WTC11 (cell line): Measurements from ENCODE around the gene VPS39. TPM values are rescaled to one million over a fixed set of nuclear protein-coding genes. Genes with fewer than 3 reads are reported as not detected.

Experiments used
- ATAC-seq: fragments of 200-7000 bp; cut with Tn5 transposase; 2 replicates; pipeline ENCODE4 v1.10.0; 2021; ENCODE audit warnings: mild to moderate bottlenecking, moderate library complexity
- CTCF ChIA-PET: fragments of 300-600 bp; sonication (Branson Sonifier 250); formaldehyde crosslinking; loops from one replicate; lab custom pipeline; 2021; ENCODE audit warnings: antibody characterized with exemption; lab: Charles Lee
- POLR2A ChIA-PET: fragments of 350-600 bp; sonication (Branson Sonifier 250); formaldehyde crosslinking; loops from one replicate; lab custom pipeline; 2021; ENCODE audit warnings: antibody characterized with exemption; lab: Charles Lee
- DNase-seq: peaks from one replicate; pipeline ENCODE4 v3.0.0; 2021; ENCODE audit warnings: low spot score
- H3K27ac Mint-ChIP-seq: 2 replicates; pipeline ENCODE4 v1.8.0; 2021; ENCODE audit warnings: mixed read lengths
- H3K27me3 Mint-ChIP-seq: 2 replicates; pipeline ENCODE4 v1.8.0; 2021; ENCODE audit warnings: low read depth, mild to moderate bottlenecking, moderate library complexity, mixed read lengths
- H3K36me3 Mint-ChIP-seq: 2 replicates; pipeline ENCODE4 v1.8.0; 2021; ENCODE audit warnings: mixed read lengths
- H3K4me1 Mint-ChIP-seq: 2 replicates; pipeline ENCODE4 v1.8.0; 2022; ENCODE audit warnings: mixed read lengths
- H3K4me3 Mint-ChIP-seq: 2 replicates; pipeline ENCODE4 v1.8.0; 2021; ENCODE audit warnings: mild to moderate bottlenecking, moderate library complexity, mixed read lengths
- H3K9me3 Mint-ChIP-seq: 2 replicates; pipeline ENCODE4 v1.8.0; 2021; ENCODE audit warnings: mixed read lengths
- ATF6 ChIP-seq: sonication (generic); formaldehyde crosslinking; IDR thresholded peaks from 2 replicates; pipeline ENCODE4 v1.8.1; 2023; ENCODE audit warnings: mild to moderate bottlenecking, missing genetic modification reagents
- CREM ChIP-seq: sonication (generic); formaldehyde crosslinking; IDR thresholded peaks from 2 replicates; pipeline ENCODE4 v1.8.1; 2022; ENCODE audit warnings: mild to moderate bottlenecking, missing genetic modification reagents, moderate library complexity
- FOXJ3 ChIP-seq: sonication (generic); formaldehyde crosslinking; IDR thresholded peaks from 2 replicates; pipeline ENCODE4 v1.9.0; 2021; ENCODE audit warnings: missing genetic modification reagents, mild to moderate bottlenecking, borderline replicate concordance
- FOXP1 ChIP-seq: sonication (generic); formaldehyde crosslinking; IDR thresholded peaks from 2 replicates; pipeline ENCODE4 v1.8.0; 2022; ENCODE audit warnings: missing genetic modification reagents, mild to moderate bottlenecking, moderate library complexity, borderline replicate concordance
- HMGA2 ChIP-seq: fragments of 250-450 bp; sonication (Bioruptor Pico); IDR thresholded peaks from 2 replicates; pipeline ENCODE4 v1.4.0; 2021; ENCODE audit warnings: mild to moderate bottlenecking, moderate library complexity
- IRF2 ChIP-seq: sonication (generic); formaldehyde crosslinking; IDR thresholded peaks from 2 replicates; pipeline ENCODE4 v1.8.0; 2022; ENCODE audit warnings: low read depth, missing genetic modification reagents, borderline replicate concordance
- JUN ChIP-seq: sonication (generic); formaldehyde crosslinking; IDR thresholded peaks from 2 replicates; pipeline ENCODE4 v1.8.0; 2023; ENCODE audit warnings: mild to moderate bottlenecking, missing genetic modification reagents
- MXD4 ChIP-seq: fragments of 250-450 bp; sonication (Bioruptor Pico); IDR thresholded peaks from 2 replicates; pipeline ENCODE4 v1.8.0; 2021; ENCODE audit warnings: mild to moderate bottlenecking, moderate library complexity, borderline replicate concordance
- NFATC4 ChIP-seq: fragments of 250-450 bp; sonication (Bioruptor Pico); IDR thresholded peaks from 2 replicates; pipeline ENCODE4 v1.9.0; 2021; ENCODE audit warnings: mild to moderate bottlenecking
- NR1H2 ChIP-seq: sonication (generic); formaldehyde crosslinking; IDR thresholded peaks from 2 replicates; pipeline ENCODE4 v1.9.0; 2021; ENCODE audit warnings: mild to moderate bottlenecking, moderate library complexity, missing genetic modification reagents
- SOX15 ChIP-seq: fragments of 250-450 bp; sonication (Bioruptor Pico); IDR thresholded peaks from 2 replicates; pipeline ENCODE4 v1.9.0; 2021; ENCODE audit warnings: mild to moderate bottlenecking
- ZBTB43 ChIP-seq: sonication (generic); formaldehyde crosslinking; IDR thresholded peaks from 2 replicates; pipeline ENCODE4 v1.8.1; 2023; ENCODE audit warnings: mild to moderate bottlenecking, missing genetic modification reagents
- ZNF232 ChIP-seq: sonication (generic); formaldehyde crosslinking; IDR thresholded peaks from 2 replicates; pipeline ENCODE4 v1.8.0; 2022; ENCODE audit warnings: mild to moderate bottlenecking, missing genetic modification reagents
- ZNF281 ChIP-seq: sonication (generic); formaldehyde crosslinking; IDR thresholded peaks from 2 replicates; pipeline ENCODE4 v1.8.0; 2023; ENCODE audit warnings: mild to moderate bottlenecking, missing genetic modification reagents
- ZNF423 ChIP-seq: fragments of 250-450 bp; sonication (Bioruptor Pico); IDR thresholded peaks from 2 replicates; pipeline ENCODE4 v2.1.2; 2022; ENCODE audit warnings: mild to moderate bottlenecking, moderate library complexity
- total RNA-seq: library from RNA; stranded (reverse); gene quantifications from 3 replicates; pipeline ENCODE4 v1.2.3, GENCODE V29; 2021
- TF ChIP-seq, protein P1 (sequence below): sonication (generic); formaldehyde crosslinking; IDR thresholded peaks from 2 replicates; pipeline ENCODE4 v1.8.0; 2022; ENCODE audit warnings: mild to moderate bottlenecking, missing genetic modification reagents
- TF ChIP-seq, protein P2 (sequence below): sonication (generic); formaldehyde crosslinking; IDR thresholded peaks from 2 replicates; pipeline ENCODE4 v1.8.1; 2023; ENCODE audit warnings: mild to moderate bottlenecking, moderate library complexity, missing genetic modification reagents
- TF ChIP-seq, protein P3 (sequence below): sonication (generic); formaldehyde crosslinking; IDR thresholded peaks from 2 replicates; pipeline ENCODE4 v1.8.1; 2023; ENCODE audit warnings: mild to moderate bottlenecking, missing genetic modification reagents, moderate library complexity
- TF ChIP-seq, protein P4 (sequence below): sonication (generic); formaldehyde crosslinking; conservative IDR thresholded peaks from 2 replicates; pipeline ENCODE4 v1.8.1; 2022; ENCODE audit warnings: mild to moderate bottlenecking, missing genetic modification reagents

VPS39 gene
- total RNA-seq, 1 experiment from 2014 or later = 44.5 TPM

GRCh38 chr15:42155546-42156242 is 52.4 kb downstream of the VPS39 start:
- ATAC-seq = no peak
- Mint-ChIP-seq H3K9me3 (no peaks in the 10 kb centered on the region), H3K4me1 (peaks cover 7% of the 10 kb centered on the region), H3K27me3 (no peaks in the 10 kb centered on the region)
- DNase-seq = no peak
- POLR2A ChIA-PET = no interaction called here
- TF ChIP-seq, protein P1, sequence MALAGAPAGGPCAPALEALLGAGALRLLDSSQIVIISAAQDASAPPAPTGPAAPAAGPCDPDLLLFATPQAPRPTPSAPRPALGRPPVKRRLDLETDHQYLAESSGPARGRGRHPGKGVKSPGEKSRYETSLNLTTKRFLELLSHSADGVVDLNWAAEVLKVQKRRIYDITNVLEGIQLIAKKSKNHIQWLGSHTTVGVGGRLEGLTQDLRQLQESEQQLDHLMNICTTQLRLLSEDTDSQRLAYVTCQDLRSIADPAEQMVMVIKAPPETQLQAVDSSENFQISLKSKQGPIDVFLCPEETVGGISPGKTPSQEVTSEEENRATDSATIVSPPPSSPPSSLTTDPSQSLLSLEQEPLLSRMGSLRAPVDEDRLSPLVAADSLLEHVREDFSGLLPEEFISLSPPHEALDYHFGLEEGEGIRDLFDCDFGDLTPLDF = no peak
- TF ChIP-seq CREM (no peak), MXD4 (no peak), JUN (CRISPR knock-in tag) (no peak)
- TF ChIP-seq, protein P2, sequence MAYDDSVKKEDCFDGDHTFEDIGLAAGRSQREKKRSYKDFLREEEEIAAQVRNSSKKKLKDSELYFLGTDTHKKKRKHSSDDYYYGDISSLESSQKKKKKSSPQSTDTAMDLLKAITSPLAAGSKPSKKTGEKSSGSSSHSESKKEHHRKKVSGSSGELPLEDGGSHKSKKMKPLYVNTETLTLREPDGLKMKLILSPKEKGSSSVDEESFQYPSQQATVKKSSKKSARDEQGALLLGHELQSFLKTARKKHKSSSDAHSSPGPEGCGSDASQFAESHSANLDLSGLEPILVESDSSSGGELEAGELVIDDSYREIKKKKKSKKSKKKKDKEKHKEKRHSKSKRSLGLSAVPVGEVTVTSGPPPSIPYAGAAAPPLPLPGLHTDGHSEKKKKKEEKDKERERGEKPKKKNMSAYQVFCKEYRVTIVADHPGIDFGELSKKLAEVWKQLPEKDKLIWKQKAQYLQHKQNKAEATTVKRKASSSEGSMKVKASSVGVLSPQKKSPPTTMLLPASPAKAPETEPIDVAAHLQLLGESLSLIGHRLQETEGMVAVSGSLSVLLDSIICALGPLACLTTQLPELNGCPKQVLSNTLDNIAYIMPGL (CRISPR knock-in tag) = no peak
- TF ChIP-seq, all 79 proteins: peak for 0
- CTCF ChIA-PET = interaction anchor here (0.5 to 2.5 kb wide), 8 partner anchors 9 to 504 kb away, joined by 3 to 14 read pairs (median 4); no protein-coding TSS in a partner anchor
- peak overlapping the region; percentile 46; the same call in 1 of the 2 replicates for H3K27ac Mint-ChIP-seq
- H3K36me3 Mint-ChIP-seq = peaks cover 9% of the 10 kb centered on the region
- no peak overlapping the region for H3K4me3 Mint-ChIP-seq

DNA sequence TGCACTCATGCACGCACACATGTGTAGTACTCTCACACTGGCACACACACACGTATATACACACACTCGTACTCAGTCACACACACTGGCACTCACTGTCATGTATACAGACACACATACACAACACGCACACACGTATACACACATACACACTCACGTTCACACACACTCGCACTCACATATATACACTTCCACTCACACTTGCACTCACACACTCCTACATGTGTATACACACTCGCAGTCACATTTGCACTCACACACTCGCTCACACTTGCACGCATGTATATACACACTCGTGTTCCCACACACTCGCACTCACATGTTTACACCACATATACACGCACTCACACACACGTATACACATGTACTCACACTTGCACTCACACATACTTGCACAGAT is 53.1 kb downstream of the VPS39 start:
- CTCF ChIA-PET = interaction anchor here (2.5 kb wide), 1 partner anchor 230 kb away, joined by 14 read pairs; no protein-coding TSS in a partner anchor
- TF ChIP-seq ZBTB43 (CRISPR knock-in tag) = peak; percentile 91; the same call in 1 of the 2 replicates
- TF ChIP-seq, protein P3, sequence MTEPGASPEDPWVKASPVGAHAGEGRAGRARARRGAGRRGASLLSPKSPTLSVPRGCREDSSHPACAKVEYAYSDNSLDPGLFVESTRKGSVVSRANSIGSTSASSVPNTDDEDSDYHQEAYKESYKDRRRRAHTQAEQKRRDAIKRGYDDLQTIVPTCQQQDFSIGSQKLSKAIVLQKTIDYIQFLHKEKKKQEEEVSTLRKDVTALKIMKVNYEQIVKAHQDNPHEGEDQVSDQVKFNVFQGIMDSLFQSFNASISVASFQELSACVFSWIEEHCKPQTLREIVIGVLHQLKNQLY (CRISPR knock-in tag) = no peak
- Mint-ChIP-seq H3K4me3 (no peak overlapping the region), H3K4me1 (peaks cover 7% of the 10 kb centered on the region), H3K27ac (peak overlapping the region; percentile 1; the same call in 1 of the 2 replicates), H3K36me3 (peaks cover 7% of the 10 kb centered on the region), H3K27me3 (no peaks in the 10 kb centered on the region), H3K9me3 (no peaks in the 10 kb centered on the region)
- POLR2A ChIA-PET = no interaction called here
- ATAC-seq (no peak), DNase-seq (no peak)

DNA sequence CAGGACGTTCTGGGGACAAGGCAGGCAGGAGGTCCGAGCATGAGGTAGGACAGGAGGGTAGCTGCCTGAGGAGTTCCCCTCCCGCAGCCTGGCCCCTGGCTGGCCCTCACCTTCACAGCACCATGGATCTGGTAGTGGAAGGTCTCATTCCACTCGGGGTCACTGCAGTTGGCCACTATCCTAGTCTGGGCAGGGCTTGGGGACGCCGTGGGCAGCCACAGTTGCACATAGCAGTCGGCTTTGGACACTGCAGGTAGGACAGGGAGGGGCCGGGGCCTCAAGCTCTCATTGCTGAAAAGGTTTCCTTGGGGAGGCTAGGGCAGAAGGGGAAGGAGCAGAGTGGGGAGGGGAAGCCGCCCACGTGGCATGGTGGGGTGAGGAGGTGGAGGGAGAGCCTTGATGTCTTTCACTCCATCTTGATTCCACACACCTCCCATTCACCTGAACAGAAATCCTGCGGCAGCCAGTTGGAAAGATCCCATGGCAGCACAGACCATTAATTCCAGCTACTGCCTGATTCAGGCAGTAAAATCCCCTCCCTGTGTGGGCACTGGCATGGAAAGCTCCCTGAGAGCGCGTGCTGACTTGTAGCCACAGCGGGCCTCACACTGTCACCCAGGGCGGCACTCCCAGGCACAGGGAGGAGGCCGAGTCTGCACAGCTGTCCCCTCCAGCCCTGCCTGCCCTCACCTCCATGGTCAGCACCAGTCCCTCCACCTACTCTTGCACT is 53.7 kb downstream of the VPS39 start:
- H3K9me3 Mint-ChIP-seq = no peaks in the 10 kb centered on the region
- POLR2A ChIA-PET = no interaction called here
- H3K36me3 Mint-ChIP-seq = peaks cover 5% of the 10 kb centered on the region; the same call in 1 of the 2 replicates
- peaks cover 7% of the 10 kb centered on the region for H3K4me1 Mint-ChIP-seq
- no peak overlapping the region for H3K4me3 Mint-ChIP-seq
- CTCF ChIA-PET = interaction anchor here (1.4 to 1.7 kb wide), 2 partner anchors 17 to 71 kb away, joined by 6 to 7 read pairs; no protein-coding TSS in a partner anchor
- DNase-seq (no peak), ATAC-seq (no peak)
- no peak overlapping the region for H3K27ac Mint-ChIP-seq
- no peaks in the 10 kb centered on the region for H3K27me3 Mint-ChIP-seq
- no peak for TF ChIP-seq ATF6 (CRISPR knock-in tag)
- TF ChIP-seq ZNF281 (CRISPR knock-in tag) = no peak
- TF ChIP-seq FOXP1 (CRISPR knock-in tag) = no peak
- no peak for TF ChIP-seq CREM
- TF ChIP-seq IRF2 (CRISPR knock-in tag) = no peak
- no peak for TF ChIP-seq HMGA2 (CRISPR knock-in tag)
- no peak for TF ChIP-seq SOX15 (CRISPR knock-in tag)
- TF ChIP-seq ZNF423 (CRISPR knock-in tag) = no peak
- TF ChIP-seq JUN (CRISPR knock-in tag) = no peak
- TF ChIP-seq NFATC4 (CRISPR knock-in tag) = no peak
- TF ChIP-seq NR1H2 = no peak
- TF ChIP-seq ZNF232 = no peak
- TF ChIP-seq, protein P4, sequence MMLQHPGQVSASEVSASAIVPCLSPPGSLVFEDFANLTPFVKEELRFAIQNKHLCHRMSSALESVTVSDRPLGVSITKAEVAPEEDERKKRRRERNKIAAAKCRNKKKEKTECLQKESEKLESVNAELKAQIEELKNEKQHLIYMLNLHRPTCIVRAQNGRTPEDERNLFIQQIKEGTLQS (CRISPR knock-in tag) = no peak
- TF ChIP-seq FOXJ3 (CRISPR knock-in tag) = no peak
